ENCODE data around the gene CC2D1A.

The CC2D1A gene

GRCh38 chr19:13905634-13906520 lies at the start of gene CC2D1A, which contains the start of gene BRME1:
Gene CC2D1A (plus strand): TSS chr19:13906201. CDS start chr19:13906442, 241 bp downstream.
Gene BRME1 (minus strand): TSS chr19:13906117. CDS start chr19:13904892, 1,225 bp downstream.
- peak; percentile 97 for DNase-seq

GRCh38 chr19:13856497-13856896 lies 49.5 kb upstream of the CC2D1A start:
- DNase-seq = no peak

GRCh38 chr19:13859361-13859880 lies 46.6 kb upstream of the CC2D1A start:
- no peak for DNase-seq

GRCh38 chr19:13860679-13861391 lies 45.2 kb upstream of the CC2D1A start:
- no peak for DNase-seq

GRCh38 chr19:13861392-13861713 lies 44.6 kb upstream of the CC2D1A start:
- no peak for DNase-seq

GRCh38 chr19:13861714-13862531 lies 44.1 kb upstream of the CC2D1A start:
- DNase-seq = peak; percentile 92

- DNase-seq = no peak
These were observed 41.8 kb upstream of the CC2D1A start for GRCh38 chr19:13864046-13864666.

- DNase-seq = no peak
These were observed 41.1 kb upstream of the CC2D1A start for GRCh38 chr19:13864667-13865570.

- no peak for DNase-seq
These were observed 40.2 kb upstream of the CC2D1A start for GRCh38 chr19:13865571-13866462.

GRCh38 chr19:13866463-13867046 lies 39.4 kb upstream of the CC2D1A start:
- DNase-seq = no peak

GRCh38 chr19:13868663-13869062 lies 37.3 kb upstream of the CC2D1A start:
- DNase-seq = no peak

- no peak for DNase-seq
These were observed 36.7 kb upstream of the CC2D1A start for GRCh38 chr19:13869281-13869680.

GRCh38 chr19:13870873-13871272 lies 35.1 kb upstream of the CC2D1A start:
- no peak for DNase-seq

GRCh38 chr19:13872339-13872694 lies 33.7 kb upstream of the CC2D1A start:
- DNase-seq = no peak

GRCh38 chr19:13872695-13873389 lies 33.2 kb upstream of the CC2D1A start:
- no peak for DNase-seq

- DNase-seq = no peak
These were observed 32.0 kb upstream of the CC2D1A start for GRCh38 chr19:13873834-13874515.

- DNase-seq = no peak
These were observed 30.2 kb upstream of the CC2D1A start for GRCh38 chr19:13875824-13876223.

GRCh38 chr19:13876834-13877233 lies 29.2 kb upstream of the CC2D1A start, which contains the start of gene NANOS3:
Gene NANOS3 (plus strand): TSS chr19:13877134. CDS start chr19:13877249, 115 bp downstream.
- DNase-seq = no peak

- no peak for DNase-seq
These were observed 28.7 kb upstream of the CC2D1A start for GRCh38 chr19:13877303-13877702.
